ENCODE results near the gene IGLL5.

The IGLL5 gene

DNA sequence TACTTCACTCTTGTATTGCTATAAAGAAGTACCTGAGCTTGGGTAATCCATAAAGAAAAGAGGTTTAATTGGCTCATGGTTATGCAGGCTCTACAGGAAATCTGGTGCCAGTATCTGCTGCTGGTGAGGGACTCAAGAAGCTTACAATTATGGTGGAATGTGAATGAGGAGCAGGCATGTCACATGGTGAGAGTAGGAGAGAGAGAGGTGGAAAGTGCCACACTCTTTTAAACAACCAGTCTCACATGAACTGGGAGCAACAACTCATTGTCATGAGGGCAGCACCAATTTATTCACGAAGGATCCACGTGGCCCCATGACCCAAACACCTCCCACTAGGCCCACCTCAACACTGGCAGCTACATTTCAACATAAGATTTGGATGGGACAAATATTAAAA is 24.6 kb upstream of the IGLL5 start:
- DNase-seq (ENCODE audit: low read depth): no peak

DNA sequence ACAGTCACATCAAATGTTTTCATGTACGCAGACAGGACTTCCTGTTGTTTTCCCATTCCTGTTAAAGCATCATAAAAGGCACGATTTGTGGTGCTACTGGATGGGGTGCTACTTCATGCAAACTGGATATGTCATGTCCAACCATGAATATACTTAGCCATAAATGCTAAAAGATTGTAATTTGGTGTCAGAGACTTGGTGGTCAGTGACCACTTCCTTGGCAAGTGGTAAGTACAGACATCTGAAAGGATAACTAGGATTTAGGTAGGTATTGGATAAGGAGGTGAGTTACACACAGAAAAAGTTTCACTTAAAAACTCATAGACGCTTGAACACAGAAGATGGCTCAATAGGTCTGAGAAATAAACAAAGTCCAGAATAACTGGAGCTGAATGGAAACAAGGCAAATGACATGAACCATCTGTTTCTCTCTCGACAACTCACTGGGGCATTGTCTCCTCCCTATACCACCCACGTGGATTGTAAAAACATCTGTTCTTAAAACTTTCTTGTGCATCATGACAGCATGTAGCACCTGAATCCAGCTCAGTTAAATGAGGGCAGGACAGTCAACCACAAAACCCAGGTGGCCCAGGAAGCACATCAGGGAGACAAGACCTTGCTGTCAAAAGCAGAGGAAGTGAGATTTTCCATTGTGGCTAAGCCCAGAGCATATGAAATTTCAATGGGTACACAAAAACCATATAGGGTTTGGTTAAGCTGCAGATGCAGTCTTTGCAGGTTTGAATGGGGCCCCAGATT is 22.1 kb upstream of the IGLL5 start:
- DNase-seq (ENCODE audit: low read depth): peak; percentile 14

DNA sequence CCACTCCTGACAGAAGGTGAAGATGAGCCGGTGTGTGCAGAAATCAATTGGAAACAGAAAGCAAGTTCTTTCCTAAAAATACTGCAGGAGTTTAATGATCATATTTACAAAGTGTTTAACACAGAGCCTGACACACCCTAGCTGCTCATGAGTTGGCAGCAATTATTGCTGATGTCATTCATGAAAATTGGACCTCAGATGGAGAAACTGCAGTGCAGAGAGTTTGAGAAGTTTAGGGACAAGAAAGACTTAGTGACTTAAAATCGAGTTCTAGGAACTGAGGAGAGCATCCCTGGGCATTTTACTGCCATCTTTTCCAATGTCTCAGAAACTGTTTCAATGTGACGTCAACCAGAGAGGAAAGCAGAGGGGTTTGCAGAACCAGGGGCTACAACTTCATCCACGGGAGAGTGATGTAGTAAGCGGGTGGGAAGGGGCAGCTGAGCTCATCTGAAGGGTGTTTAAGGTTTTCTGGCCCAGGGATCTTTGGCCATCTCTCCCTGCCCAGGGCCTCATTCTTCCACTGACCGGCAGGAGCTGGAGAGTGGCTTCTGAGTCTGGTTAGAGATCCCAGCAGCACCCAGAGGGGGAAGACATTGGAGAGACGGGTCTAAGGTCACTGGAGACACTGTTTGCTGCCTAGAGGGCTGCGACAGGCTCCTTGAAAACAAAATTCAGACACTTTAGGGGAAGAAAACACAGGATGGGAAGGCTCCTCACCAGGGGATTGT is 21.1 kb upstream of the IGLL5 start:
- DNase-seq (ENCODE audit: low read depth): no peak

DNA sequence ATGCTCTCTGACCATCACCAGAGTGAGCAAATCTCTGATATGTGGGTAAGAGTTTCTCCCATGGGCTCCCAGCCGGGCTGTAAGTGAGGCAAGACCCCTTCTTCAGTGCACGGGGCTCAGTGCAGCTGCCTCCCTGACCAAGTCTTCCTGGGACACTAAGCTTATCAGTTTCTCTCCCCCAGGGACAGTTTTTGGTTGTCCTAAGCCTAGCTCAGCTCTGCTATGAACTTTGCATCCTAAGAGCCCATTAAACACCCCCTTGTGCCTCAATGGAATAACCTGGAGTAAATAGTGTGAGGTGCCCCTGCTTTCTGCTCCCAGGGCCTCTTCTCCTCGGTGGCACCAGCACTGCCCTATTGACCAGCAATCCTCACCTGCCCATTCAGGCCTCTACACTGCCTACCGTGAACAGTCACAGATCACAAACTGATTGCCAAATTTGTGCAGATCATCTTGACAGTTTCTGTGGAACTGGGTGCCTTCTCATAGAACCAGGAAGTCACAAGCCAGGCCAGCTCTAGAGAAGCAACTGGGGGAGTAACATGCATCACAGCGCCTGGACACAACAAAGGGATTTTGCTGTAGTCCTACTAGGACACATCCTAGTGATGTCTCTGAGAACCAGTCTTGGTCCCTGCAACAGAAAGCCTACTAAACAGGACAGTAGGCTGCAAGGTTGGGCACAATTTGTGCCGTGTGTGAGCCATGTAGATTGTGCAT is 19.5 kb upstream of the IGLL5 start:
- no peak for DNase-seq (ENCODE audit: low read depth)

DNA sequence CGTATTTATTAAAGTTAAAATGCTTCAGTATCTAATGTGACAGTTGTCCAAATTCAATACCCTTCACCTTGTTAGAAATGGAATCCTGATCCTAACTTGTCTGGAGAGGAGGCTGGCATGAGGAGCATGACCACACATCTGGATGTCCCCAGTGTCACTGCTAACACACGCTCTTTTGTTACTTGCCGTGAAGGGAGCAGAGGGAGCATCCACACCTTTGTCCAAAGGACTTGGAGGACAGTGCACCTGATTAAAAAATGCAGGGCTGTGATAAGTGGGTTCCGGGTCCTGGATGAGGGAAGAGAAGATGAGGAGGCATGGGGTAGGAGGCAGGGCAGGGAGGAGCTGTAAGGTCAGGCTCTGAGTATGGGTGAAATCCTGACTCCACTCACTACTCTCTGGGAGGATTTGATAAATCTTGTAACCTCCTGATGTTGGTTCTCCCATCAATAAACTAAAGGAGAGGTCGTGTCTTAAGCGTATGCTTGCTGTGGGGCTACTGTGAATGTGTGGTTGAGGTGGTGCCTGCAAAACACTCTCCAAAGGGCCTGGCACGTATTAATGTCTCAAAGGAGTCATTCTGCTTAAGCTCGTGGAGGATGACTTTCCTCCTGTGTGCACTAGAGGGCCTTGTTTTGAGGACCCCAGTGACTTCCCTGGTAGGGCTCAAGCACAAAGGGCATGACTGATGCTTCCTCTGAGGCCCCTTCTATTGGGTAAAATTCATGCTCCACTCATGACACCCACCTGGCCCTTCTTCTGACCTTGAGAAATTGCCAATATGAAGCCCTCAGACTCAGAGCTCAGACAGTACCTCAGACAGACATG is 16.8 kb upstream of the IGLL5 start:
- no peak for DNase-seq (ENCODE audit: low read depth)

DNA sequence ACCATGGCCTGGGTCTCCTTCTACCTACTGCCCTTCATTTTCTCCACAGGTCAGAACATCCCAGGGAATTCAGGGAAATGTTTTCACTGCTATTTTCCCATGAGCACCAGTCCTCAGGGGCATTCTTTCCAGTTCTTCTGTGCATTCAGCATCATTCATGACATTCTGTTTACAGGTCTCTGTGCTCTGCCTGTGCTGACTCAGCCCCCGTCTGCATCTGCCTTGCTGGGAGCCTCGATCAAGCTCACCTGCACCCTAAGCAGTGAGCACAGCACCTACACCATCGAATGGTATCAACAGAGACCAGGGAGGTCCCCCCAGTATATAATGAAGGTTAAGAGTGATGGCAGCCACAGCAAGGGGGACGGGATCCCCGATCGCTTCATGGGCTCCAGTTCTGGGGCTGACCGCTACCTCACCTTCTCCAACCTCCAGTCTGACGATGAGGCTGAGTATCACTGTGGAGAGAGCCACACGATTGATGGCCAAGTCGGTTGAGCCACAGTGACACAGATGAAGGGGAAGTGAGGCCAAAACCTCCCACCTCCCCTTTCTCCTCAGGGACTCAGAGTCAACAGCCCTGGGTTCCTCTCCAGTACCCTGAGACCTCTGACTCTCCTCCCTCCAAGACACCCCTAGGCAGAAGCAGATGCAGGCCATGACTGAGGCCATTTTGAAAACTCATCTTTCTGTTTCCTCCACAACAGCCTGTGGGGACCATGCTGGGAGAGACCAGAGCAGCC is 15.9 kb upstream of the IGLL5 start:
- DNase-seq (ENCODE audit: low read depth): no peak

DNA sequence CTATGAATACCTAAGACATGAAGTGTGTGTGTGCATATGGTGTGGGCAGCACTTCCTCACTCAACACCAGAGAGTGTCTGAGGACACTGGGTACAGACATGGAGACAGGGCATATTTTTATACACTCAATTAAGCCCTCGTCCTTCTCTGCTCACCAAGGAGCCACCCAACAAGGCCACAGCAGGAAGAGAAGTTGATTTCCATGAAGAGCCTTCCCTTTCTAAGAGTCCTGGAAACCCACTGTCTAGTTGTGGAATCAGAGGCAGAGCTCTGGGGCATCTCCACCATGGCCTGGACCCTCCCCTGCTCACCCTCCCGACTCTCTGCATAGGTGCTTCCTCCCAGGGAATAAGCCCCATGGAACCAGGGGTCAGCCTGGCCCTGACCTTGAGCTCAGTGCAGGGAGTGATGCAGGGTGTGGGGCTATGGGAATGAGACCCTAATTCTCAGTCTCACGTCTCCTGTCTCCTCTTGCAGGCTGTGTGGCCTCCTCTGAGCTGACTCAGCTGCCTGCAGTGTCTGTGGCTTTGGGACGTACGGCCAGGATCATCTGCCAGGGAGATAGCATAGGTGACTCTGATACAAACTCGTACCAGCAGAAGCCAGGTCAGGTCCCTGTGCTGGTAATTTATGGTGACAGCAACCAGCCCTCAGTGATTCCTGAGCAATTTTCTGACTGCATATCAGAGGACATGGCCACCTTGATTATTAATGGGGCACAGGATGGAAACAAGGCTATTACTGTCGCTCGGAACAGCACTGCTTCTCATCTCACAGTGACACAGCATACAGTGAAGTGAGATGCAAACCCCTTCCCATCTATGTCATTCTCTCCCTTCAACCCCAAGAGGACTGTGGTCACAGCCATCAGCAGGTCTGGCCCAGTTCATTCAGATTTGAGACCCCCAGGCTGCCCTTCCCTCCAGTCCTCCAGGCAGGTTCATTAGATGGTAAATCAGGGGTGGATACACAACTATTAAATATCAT is 14.6 kb upstream of the IGLL5 start:
- no peak for DNase-seq (ENCODE audit: low read depth)

DNA sequence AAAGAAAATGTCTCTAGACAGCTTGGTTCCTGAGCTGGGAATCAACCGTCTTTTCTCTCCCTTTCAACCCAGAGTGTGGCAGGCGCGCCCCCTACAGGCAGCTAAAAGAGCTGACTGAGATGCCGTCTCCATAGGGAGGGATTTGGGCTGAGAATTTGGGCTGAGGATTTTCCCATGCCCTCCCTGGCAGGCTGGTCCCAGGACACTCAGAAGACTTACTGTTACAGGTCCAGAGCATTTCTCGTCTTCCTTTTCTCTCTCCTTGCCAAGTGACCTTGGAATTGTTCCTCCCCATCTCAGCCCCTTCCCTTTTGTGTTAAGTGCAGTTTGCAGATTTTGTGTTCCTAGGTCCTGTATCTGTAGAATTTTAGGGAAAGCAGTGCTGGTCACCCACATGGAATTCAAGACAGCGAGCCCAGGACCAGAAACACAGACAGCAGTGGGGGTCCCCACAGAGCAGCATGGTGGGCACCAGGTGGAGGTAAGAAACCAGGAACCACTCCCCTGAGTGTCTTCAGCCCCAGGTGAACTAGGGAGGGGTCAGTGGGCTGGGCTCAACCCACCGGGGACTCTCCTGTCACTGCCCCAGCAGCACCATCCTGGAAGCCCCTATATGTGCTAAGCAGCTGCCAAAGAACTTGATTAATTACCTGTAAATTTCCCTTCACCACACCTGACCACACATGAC is 9.9 kb upstream of the IGLL5 start:
- peak; percentile 83 for DNase-seq (ENCODE audit: low read depth)

DNA sequence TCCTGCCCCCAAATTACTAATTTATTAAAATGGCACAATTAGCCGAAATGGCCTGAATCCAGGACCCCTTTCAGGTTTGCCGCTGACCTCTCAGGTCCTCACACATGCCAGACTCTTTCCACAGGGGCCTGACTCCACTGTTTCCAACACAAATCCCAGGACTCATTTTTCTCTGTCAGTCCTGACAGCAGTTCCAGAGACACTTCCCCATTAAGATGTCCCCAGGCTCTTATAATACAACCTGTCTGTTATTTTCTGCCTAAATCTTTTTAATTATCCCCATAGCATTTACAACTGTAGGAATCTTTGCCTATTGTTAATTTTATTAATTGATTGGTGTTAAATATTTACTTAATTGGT is 9.4 kb upstream of the IGLL5 start:
- no peak for DNase-seq (ENCODE audit: low read depth)

DNA sequence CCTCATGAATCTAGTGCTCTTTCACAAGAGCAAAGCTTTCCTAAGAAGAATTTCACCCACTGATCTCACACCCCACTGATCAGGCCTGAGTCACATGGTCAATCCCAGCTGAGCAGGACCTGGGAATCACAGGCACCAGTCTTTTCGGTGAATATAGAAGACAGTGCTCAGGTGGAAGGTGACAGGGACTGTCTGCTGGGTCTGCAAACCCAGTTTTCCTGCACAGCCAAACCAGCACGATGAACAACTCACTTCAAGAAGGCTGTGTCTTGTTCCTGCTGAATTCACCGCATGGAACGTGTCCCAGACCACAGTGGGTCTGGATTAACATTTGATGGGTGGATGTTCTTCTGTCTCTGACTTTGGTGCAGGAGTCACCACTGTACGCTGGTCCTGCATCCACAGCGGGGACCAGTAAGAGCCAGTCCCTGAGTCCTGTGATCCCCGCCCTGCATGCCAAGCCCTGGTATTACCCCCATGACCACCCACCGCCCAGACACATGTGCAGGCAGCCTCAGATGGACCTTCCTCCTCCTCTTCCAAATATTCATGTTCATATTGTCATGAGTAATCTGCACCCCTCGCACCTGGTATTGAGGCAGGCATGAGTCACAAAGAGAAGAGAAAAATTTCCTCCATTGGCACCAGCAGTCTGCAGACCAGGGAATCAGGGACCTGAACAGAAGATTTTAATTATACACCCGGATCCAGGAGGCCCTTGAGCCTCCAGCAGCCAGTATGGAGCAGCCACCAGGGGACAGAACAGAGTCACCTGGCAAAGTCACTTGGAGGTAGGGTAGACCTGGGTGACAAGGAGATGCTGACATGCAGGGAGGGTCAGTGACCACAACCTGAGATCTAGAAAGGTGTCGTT is 8.6 kb upstream of the IGLL5 start:
- no peak for DNase-seq (ENCODE audit: low read depth)

DNA sequence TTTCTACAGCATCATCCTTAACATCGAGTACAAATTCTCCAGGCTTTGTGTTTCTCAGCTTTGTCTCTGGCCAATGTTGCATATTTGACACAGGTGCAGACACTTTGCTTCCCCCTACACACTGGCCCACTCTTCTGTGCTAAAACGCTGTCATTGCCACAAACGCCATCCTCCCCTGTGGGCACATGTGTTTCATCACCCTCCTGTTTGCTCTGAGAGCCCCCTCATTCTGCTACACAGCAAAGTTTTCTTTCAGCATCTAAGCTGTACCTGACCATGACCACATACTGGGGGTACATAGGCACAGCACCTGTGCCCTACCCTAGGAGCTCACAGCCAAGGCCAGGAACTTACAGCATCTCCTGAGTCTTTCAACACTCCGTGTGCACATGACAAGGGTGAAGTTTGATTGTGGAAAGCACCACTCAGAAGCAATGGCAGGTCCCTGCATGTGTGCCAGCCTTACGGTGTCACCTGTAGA is 7.9 kb upstream of the IGLL5 start:
- DNase-seq (ENCODE audit: low read depth): no peak

DNA sequence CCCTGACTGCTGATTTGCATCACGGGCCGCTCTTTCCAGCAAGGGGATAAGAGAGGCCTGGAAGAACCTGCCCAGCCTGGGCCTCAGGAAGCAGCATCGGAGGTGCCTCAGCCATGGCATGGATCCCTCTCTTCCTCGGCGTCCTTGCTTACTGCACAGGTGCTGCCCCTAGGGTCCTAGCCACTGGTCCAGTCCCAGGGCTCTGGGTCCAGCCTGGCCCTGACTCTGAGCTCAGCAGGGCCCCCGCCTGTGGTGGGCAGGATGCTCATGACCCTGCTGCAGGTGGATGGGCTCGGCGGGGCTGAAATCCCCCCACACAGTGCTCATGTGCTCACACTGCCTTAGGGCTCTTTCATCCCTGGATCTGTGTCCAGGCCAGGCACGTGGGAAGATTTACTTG is 7.0 kb upstream of the IGLL5 start:
- no peak for DNase-seq (ENCODE audit: low read depth)

DNA sequence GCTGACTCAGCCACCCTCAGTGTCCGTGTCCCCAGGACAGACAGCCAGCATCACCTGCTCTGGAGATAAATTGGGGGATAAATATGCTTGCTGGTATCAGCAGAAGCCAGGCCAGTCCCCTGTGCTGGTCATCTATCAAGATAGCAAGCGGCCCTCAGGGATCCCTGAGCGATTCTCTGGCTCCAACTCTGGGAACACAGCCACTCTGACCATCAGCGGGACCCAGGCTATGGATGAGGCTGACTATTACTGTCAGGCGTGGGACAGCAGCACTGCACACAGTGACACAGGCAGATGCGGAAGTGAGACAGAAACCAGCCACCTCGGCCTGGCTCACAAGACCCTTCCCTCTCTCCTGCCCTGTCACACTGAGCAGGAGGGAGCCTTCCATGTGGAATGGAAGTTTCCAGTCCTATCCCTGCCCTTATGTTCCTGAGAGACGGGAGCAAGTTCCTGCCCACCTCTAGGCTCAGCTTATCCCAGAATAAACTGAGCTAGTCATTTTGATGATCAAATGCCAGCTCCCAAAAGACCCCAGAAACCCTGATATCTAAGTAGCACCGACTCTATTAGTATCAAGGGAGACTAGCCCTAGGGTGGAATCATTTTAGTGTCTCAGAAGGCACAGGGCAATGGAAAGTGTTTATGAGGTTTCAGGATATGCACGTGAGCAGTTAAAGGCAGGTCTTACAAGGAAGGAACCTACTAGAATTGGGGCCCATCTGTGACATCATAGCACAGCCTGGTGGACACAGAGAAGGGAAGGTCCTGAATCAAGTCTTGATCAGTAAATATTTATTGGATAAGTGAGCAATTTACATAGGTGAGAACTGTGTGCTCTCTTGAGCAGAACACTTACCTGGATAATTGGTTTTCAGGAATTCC is 6.3 kb upstream of the IGLL5 start:
- DNase-seq (ENCODE audit: low read depth): no peak

DNA sequence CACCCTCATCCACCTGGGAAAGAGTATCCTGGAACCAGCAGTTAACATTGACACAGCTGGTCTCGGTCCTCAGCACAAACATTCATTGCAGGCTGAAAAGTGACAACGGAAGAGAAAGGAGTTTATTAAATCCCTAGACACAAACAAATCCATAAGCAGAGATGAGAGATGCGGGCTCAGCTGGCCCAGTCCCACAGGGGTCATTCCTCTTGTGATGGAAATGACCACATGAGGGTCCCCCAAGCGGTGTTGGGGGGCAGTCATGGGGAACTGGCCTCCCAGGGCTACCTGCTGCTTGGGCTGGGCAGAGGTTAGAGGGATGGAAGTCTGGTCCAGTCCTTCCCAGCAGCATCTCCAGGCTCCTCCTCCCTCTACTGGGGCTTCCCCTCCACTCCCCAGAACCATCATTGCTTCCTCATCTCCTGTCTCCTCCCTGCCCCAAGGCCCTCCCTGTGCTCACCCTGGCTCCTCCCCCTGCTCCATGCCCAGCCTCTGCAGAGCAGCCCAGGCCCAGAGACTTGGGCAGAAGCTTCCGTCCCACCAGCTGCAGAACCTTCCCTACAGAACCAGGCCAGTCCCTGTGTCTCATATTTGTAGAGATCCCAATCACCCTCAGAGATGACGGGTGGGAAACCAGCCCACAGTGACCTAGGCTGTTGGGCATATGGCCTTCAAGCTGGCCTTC is 5.4 kb upstream of the IGLL5 start:
- DNase-seq (ENCODE audit: low read depth): no peak

DNA sequence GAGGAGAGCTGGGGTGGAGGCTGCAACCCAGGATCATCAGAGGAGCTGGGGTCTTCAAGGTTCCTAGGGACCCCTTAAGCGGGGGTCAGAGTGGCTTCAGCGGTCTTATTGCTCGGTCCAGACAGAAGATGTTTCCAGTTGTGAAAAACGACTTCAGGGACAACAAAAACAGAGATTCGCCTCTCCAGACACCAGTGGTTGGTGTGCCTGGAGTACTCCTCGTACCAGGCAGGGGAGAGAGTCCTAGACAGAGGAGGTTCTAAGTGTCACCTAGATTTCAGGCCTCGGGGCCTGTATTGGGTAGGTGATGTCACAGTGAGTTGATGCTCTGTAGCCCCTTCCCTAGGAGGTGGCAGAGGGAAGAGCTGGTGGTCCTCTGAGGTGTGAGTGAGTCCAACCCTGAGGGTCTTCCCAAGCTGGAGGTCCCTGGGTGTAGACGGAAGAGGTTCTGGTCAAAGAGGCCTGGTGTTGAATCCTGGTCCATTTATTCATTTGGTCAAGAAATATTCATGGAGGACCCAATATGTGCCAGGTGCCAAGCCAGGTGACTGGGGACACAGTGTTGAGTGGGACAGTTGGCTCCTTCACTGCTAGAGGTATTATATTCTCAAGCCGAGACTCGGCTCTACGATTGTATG is 4.4 kb upstream of the IGLL5 start:
- no peak for DNase-seq (ENCODE audit: low read depth)

All from activated T-cell treated with anti-CD3 and anti-CD28 coated beads for 1 hour (primary cell).